ENCODE results near the gene MPEG1.

Gene MPEG1

DNA sequence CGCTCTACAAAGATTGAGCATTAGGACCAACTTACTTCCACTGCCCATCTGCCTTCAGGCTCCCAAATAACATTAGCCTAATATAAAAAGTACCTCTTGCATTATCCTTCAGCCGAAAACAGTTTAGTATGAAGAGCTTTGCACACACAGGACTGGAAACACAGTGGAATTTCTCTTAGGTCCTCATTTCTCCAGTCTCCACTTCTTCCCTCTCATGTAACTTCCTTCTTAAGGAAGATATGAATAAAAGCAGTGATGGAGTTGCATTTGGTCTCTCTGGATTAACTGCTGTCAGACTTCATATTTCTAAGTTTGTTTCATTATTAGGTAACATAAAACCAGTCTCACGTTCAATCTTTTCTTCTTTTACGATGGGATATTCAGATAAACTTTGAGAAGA, 5.6 kb upstream of the MPEG1 start:
- no peak for FAIRE-seq

GRCh38 chr11:59216641-59217564, 4.2 kb upstream of the MPEG1 start:
- FAIRE-seq, result no peak

- no peak for FAIRE-seq
Measured at GRCh38 chr11:59214141-59214893, 1.6 kb upstream of the MPEG1 start.

GRCh38 chr11:59212222-59212621, 505 bp downstream of the MPEG1 start:
- FAIRE-seq, result no peak

DNA sequence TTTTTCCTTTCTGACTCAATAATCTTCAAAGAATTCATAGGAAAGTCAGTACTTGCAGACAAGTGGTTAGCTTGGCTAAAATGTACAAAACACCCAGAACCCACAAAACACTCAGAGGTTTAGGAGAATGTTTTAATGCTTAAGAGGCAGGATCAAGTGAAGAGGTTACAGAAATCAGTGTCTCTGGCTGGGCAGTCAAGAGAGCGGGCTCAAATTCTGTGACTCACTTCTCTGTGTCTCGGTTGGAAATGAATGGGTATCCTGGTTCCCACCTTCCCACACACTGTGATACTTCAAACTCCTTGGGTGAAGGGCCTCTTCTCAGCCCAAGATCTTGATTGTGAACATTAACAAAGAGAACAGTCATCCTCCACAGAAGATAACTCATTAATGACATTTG, 3.8 kb downstream of the MPEG1 start:
- no peak for FAIRE-seq

DNA sequence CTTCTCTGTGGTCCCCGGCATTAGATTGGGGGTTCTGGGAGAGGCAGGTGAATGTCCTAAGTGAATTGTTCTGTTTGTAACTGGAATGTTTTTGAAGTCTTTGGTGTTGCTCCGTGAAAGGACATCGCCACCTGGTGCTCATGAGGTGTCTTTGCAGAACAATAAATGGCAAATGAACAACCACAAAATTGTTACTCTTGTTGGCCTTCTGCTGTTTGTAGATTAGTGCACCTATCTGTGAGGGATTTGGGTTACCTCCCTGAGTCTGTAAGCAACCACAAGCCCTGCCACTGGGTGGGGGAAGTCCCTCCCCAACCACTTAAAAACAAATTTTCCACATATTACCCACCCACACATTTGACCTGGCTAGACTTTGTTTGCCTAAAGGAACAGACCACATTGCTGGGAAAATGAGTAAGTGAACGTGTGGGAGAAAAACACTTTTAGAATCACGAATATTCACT, 4.7 kb downstream of the MPEG1 start:
- no peak for FAIRE-seq

DNA sequence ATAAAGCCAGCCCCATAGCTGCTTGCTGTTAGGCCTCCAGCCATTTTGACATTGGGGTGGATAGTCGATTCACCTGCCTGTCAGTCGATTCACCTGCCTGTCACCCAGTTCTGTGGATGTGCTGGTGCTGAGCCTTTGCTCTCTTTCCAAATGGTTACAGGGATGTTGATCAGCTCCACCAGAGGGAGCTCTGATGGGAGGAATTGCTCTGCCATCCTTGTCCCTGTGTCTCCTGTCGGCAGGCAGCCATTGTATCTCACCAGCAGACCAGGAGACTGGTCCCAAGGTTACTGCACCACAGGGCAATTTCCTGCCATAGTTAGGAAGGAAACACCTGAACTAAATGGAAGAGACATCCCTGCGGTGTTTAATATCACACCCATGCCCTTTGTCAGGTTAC, 6.1 kb downstream of the MPEG1 start:
- FAIRE-seq, result no peak

DNA sequence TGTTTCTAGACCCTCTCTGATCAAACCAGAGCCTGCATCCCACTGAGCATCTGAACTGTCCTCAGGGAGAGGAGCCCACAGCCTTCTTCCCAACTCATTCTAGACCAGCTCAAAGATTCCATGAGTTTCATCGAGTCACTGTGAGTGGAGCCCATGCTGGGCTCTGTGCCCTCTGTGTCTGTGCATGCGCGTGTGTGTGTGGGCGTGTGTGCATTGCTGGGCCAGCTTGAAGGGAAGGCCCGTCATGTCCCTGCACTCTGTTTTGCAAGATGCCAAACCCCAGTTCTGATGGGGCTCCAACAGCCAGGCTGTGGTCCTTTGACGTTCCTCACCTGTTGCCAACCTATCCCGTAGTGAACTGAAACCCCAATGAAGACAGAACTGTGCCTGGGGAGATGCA, 7.1 kb downstream of the MPEG1 start:
- no peak for FAIRE-seq

GRCh38 chr11:59204746-59205145, 8.0 kb downstream of the MPEG1 start:
- no peak for FAIRE-seq

- FAIRE-seq, result no peak
Measured at GRCh38 chr11:59201353-59201752, 11.4 kb downstream of the MPEG1 start.

DNA sequence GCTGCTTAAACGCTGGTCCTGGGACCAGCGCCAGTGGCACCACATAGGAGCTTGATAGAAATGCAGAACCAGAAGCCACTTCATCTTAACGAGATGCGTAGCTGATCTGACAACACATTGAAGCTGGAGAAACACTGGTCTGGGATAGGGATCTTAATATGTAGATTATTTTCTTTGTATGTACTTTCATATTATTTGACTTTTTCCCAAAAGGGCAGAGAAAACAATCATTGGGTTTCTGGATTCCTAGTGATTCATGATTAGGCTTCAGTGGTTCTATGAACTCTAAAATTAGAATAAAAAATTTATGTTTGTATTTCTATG, 12.3 kb downstream of the MPEG1 start:
- no peak for FAIRE-seq

DNA sequence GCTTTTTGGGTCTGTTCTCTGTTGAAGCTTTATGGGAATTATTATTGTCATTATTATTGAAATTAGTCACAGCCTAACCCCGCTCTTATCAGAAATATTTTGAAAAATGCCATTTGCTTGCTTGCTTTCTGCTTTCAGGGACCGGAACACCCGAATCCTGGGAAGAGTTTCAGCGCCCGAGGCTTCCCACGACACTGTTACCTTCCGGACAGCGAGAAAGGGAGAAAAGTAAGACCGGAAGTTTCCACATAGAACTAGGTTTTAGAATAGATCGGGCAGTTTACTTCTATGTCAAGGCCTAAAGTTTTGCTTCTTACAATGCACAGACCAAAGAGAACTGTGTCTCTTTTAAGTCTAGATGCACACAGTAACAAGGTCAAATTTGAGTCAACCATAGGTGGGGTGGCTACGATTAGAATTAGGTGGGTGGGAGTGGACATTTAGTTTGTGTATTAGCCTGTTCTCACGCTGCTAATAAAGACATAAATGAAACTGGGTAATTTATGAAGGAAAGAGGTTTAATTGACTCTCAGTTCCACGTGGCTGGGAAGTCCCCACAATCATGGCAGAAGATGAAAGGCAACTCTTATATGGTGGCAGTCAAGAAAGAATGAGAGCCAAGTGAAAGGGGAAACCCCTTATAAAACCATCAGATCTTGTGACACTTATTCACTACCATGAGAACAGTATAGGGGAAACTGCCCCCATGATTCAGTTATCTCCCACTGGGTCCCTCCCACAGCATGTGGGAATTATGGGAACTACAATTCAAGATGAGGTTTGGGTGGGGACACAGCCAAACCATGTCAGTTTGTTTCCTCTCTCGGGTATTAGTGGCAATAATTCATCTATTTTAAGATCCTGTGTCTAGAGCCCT, 12.9 kb downstream of the MPEG1 start:
- no peak for FAIRE-seq

GRCh38 chr11:59198726-59199125, 14.0 kb downstream of the MPEG1 start:
- no peak for FAIRE-seq

DNA sequence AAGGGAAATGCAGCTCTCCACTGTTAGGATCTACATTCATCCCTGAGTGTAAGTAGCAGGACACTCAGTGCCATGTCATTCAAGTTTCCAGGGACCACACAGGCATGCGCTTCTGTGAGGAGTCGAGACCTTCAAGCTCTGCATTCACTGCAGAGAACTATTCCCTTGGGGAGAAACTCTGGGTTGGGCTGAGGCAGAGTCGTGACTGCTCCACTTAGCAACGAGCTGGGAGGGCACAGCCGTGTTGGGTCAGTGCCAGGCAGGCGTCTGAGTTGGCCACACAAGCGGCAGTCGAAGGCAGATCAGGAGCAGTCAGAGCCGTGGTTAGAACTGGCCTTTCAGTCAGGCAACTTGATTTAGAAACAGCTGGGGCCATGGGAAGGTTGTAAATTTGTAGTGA, 14.7 kb downstream of the MPEG1 start:
- FAIRE-seq, result no peak

- FAIRE-seq, result no peak
Measured at GRCh38 chr11:59196777-59197176, 15.9 kb downstream of the MPEG1 start.

- FAIRE-seq, result no peak
Measured at GRCh38 chr11:59195586-59195985, 17.1 kb downstream of the MPEG1 start.

DNA sequence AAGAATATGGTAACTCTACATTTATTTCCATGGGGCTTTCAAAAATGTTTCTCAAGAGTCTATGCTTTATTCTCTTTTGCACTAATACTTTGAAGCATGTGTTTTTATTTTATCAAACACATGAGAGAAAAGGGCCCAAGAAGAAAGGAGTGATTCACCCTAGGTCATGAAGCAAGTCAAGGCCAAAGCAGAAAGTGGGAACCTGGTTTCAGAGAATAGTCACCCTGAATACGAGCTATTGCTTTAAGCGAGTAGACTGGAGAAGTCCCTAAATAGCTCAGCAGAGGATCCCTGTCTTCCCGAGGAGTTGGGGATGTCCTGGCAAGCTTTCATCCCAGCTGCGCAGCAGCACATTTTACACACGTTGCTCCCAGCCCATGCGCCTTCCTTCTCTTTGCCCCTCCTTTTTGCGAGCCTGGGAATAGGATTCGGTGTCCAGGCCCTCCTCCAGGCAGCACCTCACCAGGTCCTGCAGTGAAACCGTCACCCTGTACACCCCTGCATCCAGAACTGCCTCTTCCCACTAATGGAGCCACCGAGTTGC, 19.1 kb downstream of the MPEG1 start:
- FAIRE-seq, result no peak

DNA sequence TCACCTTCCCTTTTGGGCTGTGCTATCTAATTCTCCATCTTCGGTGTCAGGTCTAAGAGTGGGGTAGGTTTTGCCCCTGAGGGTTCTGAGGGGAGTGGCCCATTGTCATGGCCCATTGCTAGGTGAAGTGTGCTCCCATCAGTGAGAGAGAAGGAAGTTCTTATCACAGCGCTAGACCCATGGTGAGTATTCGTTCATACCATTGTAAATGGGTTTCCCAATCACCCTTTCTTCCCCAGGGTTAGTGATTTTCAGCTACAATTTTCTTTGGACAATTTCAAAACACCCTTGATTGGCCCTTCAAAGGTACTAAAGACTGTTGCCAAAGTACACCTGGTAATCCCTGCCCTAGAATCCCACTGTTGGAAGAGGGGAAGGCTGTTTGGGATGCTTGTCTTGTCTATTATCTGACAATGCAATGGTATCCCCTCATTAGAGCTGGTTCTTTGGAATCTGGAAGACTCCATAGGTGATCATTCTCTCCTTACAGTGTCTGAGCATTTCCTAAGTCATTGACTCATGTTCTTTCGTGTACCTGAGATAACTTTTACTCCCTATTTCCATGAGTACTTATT, 20.2 kb downstream of the MPEG1 start:
- no peak for FAIRE-seq

- FAIRE-seq, result no peak
Measured at GRCh38 chr11:59191890-59192289, 20.8 kb downstream of the MPEG1 start.

GRCh38 chr11:59191095-59191494, 21.6 kb downstream of the MPEG1 start:
- FAIRE-seq, result no peak

- no peak for FAIRE-seq
Measured at GRCh38 chr11:59189986-59190385, 22.7 kb downstream of the MPEG1 start.

- FAIRE-seq, result no peak
Measured at GRCh38 chr11:59188954-59189353, 23.8 kb downstream of the MPEG1 start.

DNA sequence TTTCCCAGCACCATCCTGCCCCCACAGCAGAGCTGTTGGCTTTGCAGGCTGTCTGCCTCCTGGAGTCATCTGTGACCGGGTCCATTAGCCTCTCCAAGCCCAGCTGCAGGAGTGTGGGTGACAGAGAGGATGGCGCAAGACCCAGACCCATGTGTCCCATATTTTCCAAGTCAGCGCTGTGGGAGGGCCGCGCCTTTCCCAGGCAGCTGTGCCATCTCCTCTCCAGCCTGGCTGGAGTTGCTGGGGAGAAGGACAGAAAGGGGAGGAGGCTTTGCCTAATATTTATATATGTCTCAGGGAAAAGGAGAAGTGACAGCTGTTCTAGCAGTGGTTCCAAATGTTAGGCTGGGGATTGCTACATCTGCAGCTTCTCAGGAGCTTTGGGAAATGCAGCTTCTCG, 25.1 kb downstream of the MPEG1 start:
- FAIRE-seq, result no peak

Measured in G401.6 (cell line).